ENCODE measurements around the gene SHANK2.

GRCh38 chr11:71265559-71266092 lies 13.2 kb upstream of the SHANK2 start:
- TF ChIP-seq CTCF (IDR thresholded peaks at IDR 0.05), result no peak
- no peak for TF ChIP-seq POLR2A (IDR thresholded peaks at IDR 0.05; ENCODE audit: low read depth)
- no peak for TF ChIP-seq POLR2AphosphoS5 (IDR thresholded peaks at IDR 0.05)
